GM13976 (cell line): ENCODE results near the gene LTA4H.

Source experiments
- DNase-seq: peaks from one replicate; pipeline ENCODE4 v3.0.0; 2012; ENCODE audit warnings: low spot score
- CTCF ChIP-seq: IDR thresholded peaks from 2 replicates; pipeline ENCODE4 v1.5.1; 2012; ENCODE audit warnings: borderline replicate concordance, mild to moderate bottlenecking; ENCODE audit not compliant: insufficient read depth; ENCODE audit errors: extremely low read depth, missing control alignments, control extremely low read depth
- in situ Hi-C: fragments of 300-500 bp; cut with MboI; formaldehyde crosslinking; loops from one replicate; pipeline ENCODE4 v1.12.0; 2022; ENCODE audit warnings: low sequenced_read_pairs, mixed read lengths, inconsistent platforms; ENCODE audit not compliant: unreplicated experiment

LTA4H gene

GRCh38 chr12:96056646-96057455 is 21.5 kb upstream of the LTA4H start:
- DNase-seq = no peak
- no peak for TF ChIP-seq CTCF
- in situ Hi-C loops = loop anchor here (25.0 kb wide), 1 partner anchor 355 kb away; the partner anchor contains the start of gene CDK17

- no peak for DNase-seq
- TF ChIP-seq CTCF = no peak
- in situ Hi-C loops = loop anchor here (25.0 kb wide), 1 partner anchor 358 kb away; the partner anchor contains the start of gene CDK17
Observed at GRCh38 chr12:96054244-96054610, 18.8 kb upstream of the LTA4H start.

GRCh38 chr12:96053476-96054243 is 18.3 kb upstream of the LTA4H start:
- no peak for DNase-seq
- in situ Hi-C loops = loop anchor here (25.0 kb wide), 1 partner anchor 359 kb away; the partner anchor contains the start of gene CDK17
- no peak for TF ChIP-seq CTCF

GRCh38 chr12:96051756-96052485 is 16.5 kb upstream of the LTA4H start:
- in situ Hi-C loops = loop anchor here (25.0 kb wide), 1 partner anchor 360 kb away; the partner anchor contains the start of gene CDK17
- no peak for DNase-seq
- no peak for TF ChIP-seq CTCF

- in situ Hi-C loops = loop anchor here (25.0 kb wide), 1 partner anchor 362 kb away; the partner anchor contains the start of gene CDK17
- DNase-seq = no peak
- no peak for TF ChIP-seq CTCF
Observed at GRCh38 chr12:96050139-96050538, 14.8 kb upstream of the LTA4H start.

- DNase-seq = no peak
- no peak for TF ChIP-seq CTCF
- in situ Hi-C loops = no loop called here
Observed at GRCh38 chr12:96049101-96049500, 13.7 kb upstream of the LTA4H start.
